Dedifferentiated amniotic fluid mesenchymal stem cell (primary cell): ENCODE measurements around the gene MTUS2.
"Not testable (repeated sequence)": the region's sequence is repeated elsewhere in the genome, so short reads cannot be mapped to it uniquely, and the experiment has no call there.

Source experiments
- DNase-seq: peaks from one replicate; pipeline ENCODE4 v3.0.0-alpha.2; 2016; ENCODE audit errors: extremely low spot score

The MTUS2 gene

GRCh38 chr13:28958441-28958840 lies 138.3 kb downstream of the MTUS2 start:
- no peak for DNase-seq

- DNase-seq, result no peak
Measured at GRCh38 chr13:28964052-28964451, 143.9 kb downstream of the MTUS2 start.

- no peak for DNase-seq
Measured at GRCh38 chr13:28964803-28965202, 144.7 kb downstream of the MTUS2 start.

GRCh38 chr13:28967029-28967915 lies 147.1 kb downstream of the MTUS2 start:
- DNase-seq, result no peak

- no peak for DNase-seq
Measured at GRCh38 chr13:28976195-28976594, 156.1 kb downstream of the MTUS2 start.

GRCh38 chr13:28976636-28977035 lies 156.5 kb downstream of the MTUS2 start:
- DNase-seq, result no peak

GRCh38 chr13:28978574-28978973 lies 158.4 kb downstream of the MTUS2 start:
- no peak for DNase-seq

GRCh38 chr13:28981530-28981929 lies 161.4 kb downstream of the MTUS2 start:
- DNase-seq, result no peak

- no peak for DNase-seq
Measured at GRCh38 chr13:28983641-28984040, 163.5 kb downstream of the MTUS2 start.

- no peak for DNase-seq
Measured at GRCh38 chr13:28984326-28984725, 164.2 kb downstream of the MTUS2 start.

GRCh38 chr13:28984825-28985224 lies 164.7 kb downstream of the MTUS2 start:
- no peak for DNase-seq

GRCh38 chr13:28990378-28990777 lies 170.2 kb downstream of the MTUS2 start:
- not testable (repeated sequence) for DNase-seq

- no peak for DNase-seq
Measured at GRCh38 chr13:28991764-28992163, 171.6 kb downstream of the MTUS2 start.

- DNase-seq, result no peak
Measured at GRCh38 chr13:29000826-29001225, 180.7 kb downstream of the MTUS2 start.

GRCh38 chr13:29005035-29005762 lies 185.1 kb downstream of the MTUS2 start:
- no peak for DNase-seq

GRCh38 chr13:29005763-29006120 lies 185.6 kb downstream of the MTUS2 start:
- DNase-seq, result no peak

- DNase-seq, result no peak
Measured at GRCh38 chr13:29006359-29006850, 186.3 kb downstream of the MTUS2 start.

GRCh38 chr13:29008296-29008695 lies 188.2 kb downstream of the MTUS2 start:
- no peak for DNase-seq

- no peak for DNase-seq
Measured at GRCh38 chr13:29020314-29020713, 200.2 kb downstream of the MTUS2 start.

GRCh38 chr13:29021311-29021710 lies 201.2 kb downstream of the MTUS2 start:
- DNase-seq, result no peak

GRCh38 chr13:29021717-29022116 lies 201.6 kb downstream of the MTUS2 start:
- DNase-seq, result no peak

- no peak for DNase-seq
Measured at GRCh38 chr13:29022410-29022809, 202.3 kb downstream of the MTUS2 start.

GRCh38 chr13:29022968-29023367 lies 202.8 kb downstream of the MTUS2 start:
- no peak for DNase-seq
